ENCODE data around the gene RBM17. TPM values are rescaled to one million over a fixed set of nuclear protein-coding genes. Genes with fewer than 3 reads are reported as not detected.
A peak's percentile ranks its signal among the peaks of the same experiment; 100 is the strongest.

RBM17 gene
- total and polyA plus RNA-seq, 2 of the 4 experiments (the other 2 are of a cell fraction) = 24.6 to 56.7 TPM

DNA sequence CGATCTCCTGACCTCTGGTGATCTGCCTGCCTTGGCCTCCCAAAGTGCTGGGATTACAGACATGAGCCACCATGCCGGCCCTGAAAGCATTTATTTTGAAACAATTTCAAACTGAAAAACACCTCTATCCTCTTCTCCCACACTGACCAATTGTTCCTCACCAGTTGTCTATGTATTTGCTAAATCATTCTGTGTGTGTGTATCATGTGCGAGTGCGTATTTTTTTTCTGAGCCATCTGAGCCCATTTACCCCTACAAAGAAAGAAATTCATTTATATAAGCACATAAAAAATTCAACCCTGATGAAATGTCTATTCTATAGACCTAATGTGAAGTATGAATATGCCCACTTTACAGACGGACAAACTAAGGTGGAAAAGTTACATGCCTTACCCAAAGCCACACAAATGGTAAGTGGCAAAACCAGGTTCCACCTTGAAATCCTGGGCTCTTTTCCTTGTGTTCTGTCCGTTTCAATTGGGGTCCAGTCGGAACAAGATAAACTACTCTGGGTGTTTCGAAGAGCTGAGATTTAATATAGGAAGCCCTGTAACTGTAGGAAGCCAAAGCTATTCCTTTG, 46.8 kb downstream of the RBM17 start:
- peak overlapping the region; percentile 56; the same call in 1 of the 2 replicates for H3K14ac ChIP-seq (replicated peaks; ENCODE audit: low read depth, low read length)
- H3K56ac ChIP-seq (ENCODE audit: extremely low read depth, insufficient read depth, low read length) = no peak overlapping the region
- WGBS, 2 experiments (ENCODE audit: extremely low coverage in 2 of 2, insufficient read length in 1 of 2) = no CpG with 5 or more reads among the region's 8 CpGs
- peak overlapping the region; percentile 21; the same call in 1 of the 2 replicates for H3K18ac ChIP-seq (ENCODE audit: low read depth, low read length)
- no peaks in the 10 kb centered on the region for H4K20me1 ChIP-seq (ENCODE audit: insufficient read depth, low read length)
- peak overlapping the region; percentile 3; the same call in 1 of the 2 replicates for H4K5ac ChIP-seq (ENCODE audit: low read depth, low read length)
- H4K91ac ChIP-seq (ENCODE audit: insufficient read depth, low read depth, low read length) = peak overlapping the region; percentile 43
- no peak overlapping the region for H2AFZ ChIP-seq (replicated peaks; ENCODE audit: low read length, poor library complexity)
- no peak overlapping the region for H3K23ac ChIP-seq (ENCODE audit: low read depth, low read length)
- peak overlapping the region; percentile 66 for H2BK120ac ChIP-seq (ENCODE audit: low read depth, low read length)
- peak overlapping the region; percentile 61 for H2BK20ac ChIP-seq (ENCODE audit: low read depth, low read length)
- ATAC-seq (ENCODE audit: low read depth) (no peak), DNase-seq (no peak)
- TF ChIP-seq MXI1 (IDR thresholded peaks at IDR 0.05; ENCODE audit: borderline replicate concordance, low read depth, low read length) = no peak
- no peak for TF ChIP-seq POLR2A (IDR thresholded peaks at IDR 0.05; ENCODE audit: low read depth, low read length)
- no peak for TF ChIP-seq RAD21 (IDR thresholded peaks at IDR 0.05; ENCODE audit: low read length)
- no peak for TF ChIP-seq USF2 (IDR thresholded peaks at IDR 0.05; ENCODE audit: low read depth, low read length)
- no peak for TF ChIP-seq FOS (IDR thresholded peaks at IDR 0.05; ENCODE audit: low read depth, low read length)
- TF ChIP-seq BHLHE40 (IDR thresholded peaks at IDR 0.05; ENCODE audit: low read depth, low read length) = no peak
- no peak for TF ChIP-seq CHD1 (IDR thresholded peaks at IDR 0.05; ENCODE audit: low read depth, low read length)
- no peak overlapping the region for H3K4me2 ChIP-seq (ENCODE audit: low read depth, low read length)
- no peaks in the 10 kb centered on the region for H3K27me3 ChIP-seq (ENCODE audit: control insufficient read depth, insufficient read depth, low read length)
- H2BK5ac ChIP-seq (ENCODE audit: low read depth, low read length, poor library complexity, severe bottlenecking) = peak overlapping the region; percentile 62
- peak overlapping the region; percentile 46; the same call in 1 of the 3 replicates for H2BK15ac ChIP-seq (ENCODE audit: low read depth, low read length)
- H2AK9ac ChIP-seq (replicated peaks; ENCODE audit: low read depth, low read length, poor library complexity) = peak overlapping the region; percentile 38
- peaks cover 14% of the 10 kb centered on the region for H3K4me1 ChIP-seq (ENCODE audit: control insufficient read depth, insufficient read depth, low read length)
- no peak overlapping the region; the same call in 1 of the 2 replicates for H3K27ac ChIP-seq (ENCODE audit: insufficient read depth, low read length)
- H2AK5ac ChIP-seq (ENCODE audit: low read depth, low read length) = peak overlapping the region; percentile 52
- in situ Hi-C loops (cut with MboI; ENCODE audit: low sequenced_read_pairs) (loop anchor here (25.0 kb wide), 1 partner anchor 627 kb away; no protein-coding TSS in a partner anchor), dilution Hi-C loops (cut with HindIII; ENCODE audit: low sequenced_read_pairs, unreplicated experiment) (no loop called here), intact Hi-C loops (cut with micrococcal nuclease) (no loop called here)
- ChIA-PET POLR2A (ENCODE audit: unreplicated experiment) (no interaction called here), CTCF (interaction anchor here (0.6 to 1.6 kb wide), 4 partner anchors 24 to 858 kb away, joined by 3 to 5 read pairs (median 4); partner anchors contain the start of gene PFKFB3)
- H3K36me3 ChIP-seq (ENCODE audit: control insufficient read depth, insufficient read depth, low read length) = no peaks in the 10 kb centered on the region
- peak overlapping the region in 1 of 2 experiments; percentile 41; a peak in 3 of 4 replicates for H4K8ac ChIP-seq (ENCODE audit: low read depth in 2 of 2, low read length in 2 of 2)
- H3K9me3 ChIP-seq (ENCODE audit: control insufficient read depth, insufficient read depth, low read length) = no peaks in the 10 kb centered on the region
- no peak overlapping the region for H3K9ac ChIP-seq (ENCODE audit: low read depth, low read length)
- no TSS peak for BruUV-seq (replicated peaks)
- peaks cover 5% of the 10 kb centered on the region for H3K9me1 ChIP-seq (ENCODE audit: insufficient read depth, low read length)
- no peak overlapping the region for H3K4me3 ChIP-seq (ENCODE audit: insufficient read depth, low read depth, low read length)
- no peaks in the 10 kb centered on the region; a peak in 1 of 4 replicates for H3K79me1 ChIP-seq (ENCODE audit: low read depth in 1 of 2, low read length in 2 of 2)
- H3K4ac ChIP-seq (ENCODE audit: low read depth, low read length) = peak overlapping the region; percentile 65

Data from IMR-90 (cell line).